Smooth muscle cell (in vitro differentiated cells): ENCODE results near the gene MICALL1. TPM values are rescaled to one million over a fixed set of nuclear protein-coding genes. Genes with fewer than 3 reads are reported as not detected.

ENCODE experiments used
- DNase-seq: peaks from one replicate; lab custom pipeline; 2025; ENCODE audit not compliant: unreplicated experiment; lab: John Stamatoyannopoulos, UW
- H2AFZ ChIP-seq: fragments of 200-600 bp; sonication (generic); 2 replicates; pipeline ENCODE4 v1.6.0; 2016; ENCODE audit warnings: antibody characterized with exemption, low read depth, mild to moderate bottlenecking
- H3F3A ChIP-seq: fragments of 200-600 bp; sonication (generic); 2 replicates; pipeline ENCODE4 v1.6.0; 2017; ENCODE audit warnings: antibody characterized with exemption, low read depth
- H3K27ac ChIP-seq: fragments of 200-600 bp; sonication (generic); 2 replicates; pipeline ENCODE4 v1.5.1; 2016; ENCODE audit warnings: low read depth, mild to moderate bottlenecking
- H3K27me3 ChIP-seq: fragments of 200-600 bp; sonication (generic); 2 replicates; pipeline ENCODE4 v1.6.1; 2016; ENCODE audit warnings: low read depth, mild to moderate bottlenecking
- H3K36me3 ChIP-seq: fragments of 200-600 bp; sonication (generic); 2 replicates; pipeline ENCODE4 v1.5.1; 2016; ENCODE audit warnings: low read depth
- H3K4me1 ChIP-seq: fragments of 200-600 bp; sonication (generic); 2 replicates; pipeline ENCODE4 v1.5.1; 2016; ENCODE audit warnings: low read depth
- H3K4me2 ChIP-seq: fragments of 200-600 bp; sonication (generic); 2 replicates; pipeline ENCODE4 v1.6.0; 2016; ENCODE audit warnings: mild to moderate bottlenecking
- H3K4me3 ChIP-seq: fragments of 200-600 bp; sonication (generic); 2 replicates; pipeline ENCODE4 v1.5.1; 2016; ENCODE audit warnings: mild to moderate bottlenecking
- H3K79me2 ChIP-seq: fragments of 200-600 bp; sonication (generic); 2 replicates; pipeline ENCODE4 v1.6.0; 2016; ENCODE audit warnings: low read depth, mild to moderate bottlenecking
- H3K9ac ChIP-seq: fragments of 200-600 bp; sonication (generic); 2 replicates; pipeline ENCODE4 v1.6.0; 2016; ENCODE audit warnings: low read depth
- H3K9me3 ChIP-seq: fragments of 200-600 bp; sonication (generic); replicated peaks from 2 replicates; pipeline ENCODE4 v1.5.1; 2016; ENCODE audit warnings: low read depth
- H4K20me1 ChIP-seq: fragments of 200-600 bp; sonication (generic); 2 replicates; pipeline ENCODE4 v1.6.0; 2016; ENCODE audit warnings: low read depth
- WGBS: methylation state at CpG from one replicate; pipeline ENCODE4 v1.1.7; 2016; ENCODE audit warnings: low lambda C conversion rate; 5-methylcytosine and 5-hydroxymethylcytosine counted together
- polyA plus RNA-seq: library from polyadenylated mRNA; unstranded; fragments of >200 nt; fragmentation: Nextera tagmentation; extraction: Ambion mirVana; gene quantifications from 2 replicates; pipeline ENCODE4 v1.2.1, GENCODE V29; 2016
- total RNA-seq: library from RNA; depleted of rRNA; stranded (reverse); fragments of >200 nt; gene quantifications from 2 replicates; pipeline ENCODE4 v1.2.3, GENCODE V29; 2014
- TF ChIP-seq, protein P1 (sequence below): fragments of 200-600 bp; sonication (generic); IDR thresholded peaks from 2 replicates; pipeline ENCODE4 v1.5.1; 2017; ENCODE audit warnings: borderline replicate concordance, mild to moderate bottlenecking, antibody characterized with exemption; ENCODE audit not compliant: insufficient read depth, poor library complexity, severe bottlenecking

MICALL1 gene
- total and polyA plus RNA-seq, 2 experiments from 2014 or later = 8.7 to 24.9 TPM

DNA sequence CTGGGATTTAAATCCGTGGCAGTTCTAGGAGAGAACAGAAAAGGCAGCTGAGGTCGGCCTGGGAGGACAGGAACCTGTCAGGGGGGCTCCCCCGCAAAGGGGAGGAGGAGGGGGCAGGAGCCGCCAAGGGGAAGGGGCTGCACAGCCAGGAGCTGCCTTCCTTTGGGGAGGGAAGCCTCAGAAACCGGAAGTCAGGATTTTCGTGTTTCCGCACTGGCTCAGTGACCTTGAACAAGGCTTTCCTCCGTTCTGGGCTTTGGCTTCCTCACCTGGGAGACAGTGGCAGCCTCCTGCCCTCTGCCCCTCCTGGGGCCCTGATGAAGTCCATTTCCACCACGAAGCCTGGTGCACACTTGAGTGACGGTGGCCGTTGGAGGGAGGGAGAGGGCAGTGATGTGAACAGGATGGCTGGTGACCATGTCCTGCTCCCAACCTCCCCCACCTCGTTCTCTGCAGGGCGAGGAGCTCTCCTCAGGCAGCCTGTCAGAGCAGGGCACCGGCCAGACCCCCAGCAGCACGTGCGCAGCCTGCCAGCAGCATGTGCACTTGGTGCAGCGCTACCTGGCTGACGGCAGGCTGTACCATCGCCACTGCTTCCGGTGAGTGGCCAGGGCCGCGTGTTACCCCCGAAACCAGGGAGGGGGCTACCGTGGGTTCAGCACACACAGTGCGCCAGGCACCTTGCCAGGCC, 12.6 kb downstream of the MICALL1 start:
- H4K20me1 ChIP-seq = no peaks in the 10 kb centered on the region
- TF ChIP-seq, protein P1, sequence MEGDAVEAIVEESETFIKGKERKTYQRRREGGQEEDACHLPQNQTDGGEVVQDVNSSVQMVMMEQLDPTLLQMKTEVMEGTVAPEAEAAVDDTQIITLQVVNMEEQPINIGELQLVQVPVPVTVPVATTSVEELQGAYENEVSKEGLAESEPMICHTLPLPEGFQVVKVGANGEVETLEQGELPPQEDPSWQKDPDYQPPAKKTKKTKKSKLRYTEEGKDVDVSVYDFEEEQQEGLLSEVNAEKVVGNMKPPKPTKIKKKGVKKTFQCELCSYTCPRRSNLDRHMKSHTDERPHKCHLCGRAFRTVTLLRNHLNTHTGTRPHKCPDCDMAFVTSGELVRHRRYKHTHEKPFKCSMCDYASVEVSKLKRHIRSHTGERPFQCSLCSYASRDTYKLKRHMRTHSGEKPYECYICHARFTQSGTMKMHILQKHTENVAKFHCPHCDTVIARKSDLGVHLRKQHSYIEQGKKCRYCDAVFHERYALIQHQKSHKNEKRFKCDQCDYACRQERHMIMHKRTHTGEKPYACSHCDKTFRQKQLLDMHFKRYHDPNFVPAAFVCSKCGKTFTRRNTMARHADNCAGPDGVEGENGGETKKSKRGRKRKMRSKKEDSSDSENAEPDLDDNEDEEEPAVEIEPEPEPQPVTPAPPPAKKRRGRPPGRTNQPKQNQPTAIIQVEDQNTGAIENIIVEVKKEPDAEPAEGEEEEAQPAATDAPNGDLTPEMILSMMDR = no peak
- H3K27me3 ChIP-seq = no peaks in the 10 kb centered on the region
- no peak overlapping the region for H3K27ac ChIP-seq
- H3K4me2 ChIP-seq = no peak overlapping the region
- no peak overlapping the region for H3K9ac ChIP-seq
- H2AFZ ChIP-seq = no peak overlapping the region
- no peaks in the 10 kb centered on the region for H3F3A ChIP-seq
- H3K36me3 ChIP-seq = peaks cover 5% of the 10 kb centered on the region
- no peak for DNase-seq
- no peaks in the 10 kb centered on the region for H3K4me1 ChIP-seq
- no peaks in the 10 kb centered on the region for H3K9me3 ChIP-seq
- no peaks in the 10 kb centered on the region for H3K79me2 ChIP-seq
- 97% methylated on average over 23 of the region's 25 CpGs for WGBS
- no peak overlapping the region for H3K4me3 ChIP-seq

GRCh38 chr22:37920126-37920525, 14.0 kb downstream of the MICALL1 start:
- over 99% methylated on average over 5 of the region's 5 CpGs for WGBS
- TF ChIP-seq, protein P1 = no peak
- H3K27ac ChIP-seq = no peak overlapping the region
- H3K36me3 ChIP-seq = peaks cover 5% of the 10 kb centered on the region
- no peaks in the 10 kb centered on the region for H4K20me1 ChIP-seq
- H3K9me3 ChIP-seq = no peaks in the 10 kb centered on the region
- no peak overlapping the region for H3K4me2 ChIP-seq
- H2AFZ ChIP-seq = no peak overlapping the region
- H3K79me2 ChIP-seq = no peaks in the 10 kb centered on the region
- H3K4me1 ChIP-seq = no peaks in the 10 kb centered on the region
- DNase-seq = no peak
- no peaks in the 10 kb centered on the region for H3F3A ChIP-seq
- no peak overlapping the region for H3K9ac ChIP-seq
- H3K27me3 ChIP-seq = no peaks in the 10 kb centered on the region
- no peak overlapping the region for H3K4me3 ChIP-seq

DNA sequence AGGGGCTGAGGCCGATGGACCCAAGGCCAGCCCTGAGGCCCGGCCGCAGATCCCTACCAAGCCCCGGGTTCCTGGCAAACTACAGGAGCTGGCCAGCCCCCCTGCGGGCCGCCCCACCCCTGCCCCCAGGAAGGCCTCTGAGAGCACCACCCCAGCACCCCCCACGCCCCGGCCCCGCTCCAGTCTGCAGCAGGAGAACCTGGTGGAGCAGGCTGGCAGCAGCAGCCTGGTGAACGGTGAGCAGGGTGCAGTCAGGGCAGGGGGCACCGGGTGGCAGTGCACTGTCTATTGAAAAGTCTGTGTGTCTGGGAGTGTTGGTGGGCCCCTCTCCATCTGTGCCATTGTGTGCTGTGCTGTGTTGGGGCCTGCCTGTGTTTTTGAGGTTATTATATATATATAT, 16.1 kb downstream of the MICALL1 start:
- Histone ChIP-seq H3K4me1 (no peaks in the 10 kb centered on the region), H3K4me2 (no peak overlapping the region), H3F3A (no peaks in the 10 kb centered on the region), H3K79me2 (no peaks in the 10 kb centered on the region), H3K27me3 (no peaks in the 10 kb centered on the region), H2AFZ (no peak overlapping the region), H4K20me1 (peaks cover 9% of the 10 kb centered on the region), H3K4me3 (no peak overlapping the region), H3K27ac (no peak overlapping the region), H3K9ac (no peak overlapping the region), H3K36me3 (peaks cover 5% of the 10 kb centered on the region), H3K9me3 (no peaks in the 10 kb centered on the region)
- TF ChIP-seq, protein P1 = no peak
- DNase-seq = no peak
- 100% methylated on average over 11 of the region's 11 CpGs for WGBS

DNA sequence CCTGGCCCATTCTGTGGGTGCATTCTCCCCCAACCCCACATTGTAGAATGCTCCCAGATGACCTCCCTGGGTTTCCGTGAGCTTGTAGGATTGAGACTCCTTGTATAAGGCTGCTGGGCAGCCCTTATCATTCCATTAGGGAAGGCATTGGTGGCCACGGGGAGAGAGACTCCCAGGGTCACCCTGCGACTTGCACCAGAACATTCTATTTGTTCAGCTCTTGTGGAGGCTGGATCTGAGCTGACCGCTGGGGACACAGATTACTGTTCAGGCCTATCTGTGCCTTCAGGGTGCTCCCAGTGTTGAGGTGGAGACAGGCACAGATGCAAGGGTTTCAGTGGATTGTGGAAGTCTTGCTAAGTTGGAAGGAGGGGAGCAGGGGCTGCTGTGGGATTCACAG, 17.8 kb downstream of the MICALL1 start:
- Histone ChIP-seq H4K20me1 (peaks cover 9% of the 10 kb centered on the region), H3K9ac (no peak overlapping the region), H3K9me3 (no peaks in the 10 kb centered on the region), H3K4me2 (no peak overlapping the region), H3K27me3 (no peaks in the 10 kb centered on the region), H3K4me3 (no peak overlapping the region), H3K79me2 (no peaks in the 10 kb centered on the region), H3K4me1 (no peaks in the 10 kb centered on the region), H3K36me3 (peaks cover 9% of the 10 kb centered on the region), H2AFZ (no peak overlapping the region), H3F3A (no peaks in the 10 kb centered on the region), H3K27ac (no peak overlapping the region)
- WGBS = 95% methylated on average over 4 of the region's 4 CpGs
- DNase-seq = no peak
- TF ChIP-seq, protein P1 = no peak
